Endothelial cell of umbilical vein (primary cell): ENCODE results near the gene KCNJ13. TPM values are rescaled to one million over a fixed set of nuclear protein-coding genes. Genes with fewer than 3 reads are reported as not detected.

Source experiments
- BruUV-seq: library from RNA; stranded (reverse); fragments of 400-500 nt; replicated peaks from 2 replicates; lab custom pipeline; 2021; lab: Mats Ljungman, UMichigan
- CTCF ChIA-PET: fragments of 300-600, 350-600 bp; sonication (Branson Sonifier 250); formaldehyde crosslinking; loops from one replicate; lab custom pipeline; 2021; ENCODE audit warnings: antibody characterized with exemption, inconsistent platforms; lab: Charles Lee
- POLR2A ChIA-PET: fragments of 300-600, 350-600 bp; sonication (Branson Sonifier 250); formaldehyde crosslinking; loops from one replicate; lab custom pipeline; 2021; ENCODE audit warnings: antibody characterized with exemption, inconsistent platforms; lab: Charles Lee
- DNase-seq: peaks from one replicate; pipeline ENCODE4 v3.0.0-alpha.2; 2011; ENCODE audit warnings: low read depth, low spot score
- FAIRE-seq: peaks from 2 replicates; lab custom pipeline; 2011; peaks lifted over from hg19 to GRCh38; lab: Jason Lieb, UNC
- H2AFZ ChIP-seq: 2 replicates; pipeline ENCODE4 v1.6.0; 2012; ENCODE audit warnings: low read depth, low read length, control low read depth, inconsistent platforms
- H3K27ac ChIP-seq: 2 replicates; pipeline ENCODE4 v1.5.1; 2011; ENCODE audit warnings: low read depth, mild to moderate bottlenecking, control low read depth, low read length, moderate library complexity; ENCODE audit not compliant: insufficient read depth
- H3K27me3 ChIP-seq, 2 experiments: 2 replicates each; pipeline versions ENCODE4 v1.6.0 to v1.6.1; 2011; ENCODE audit warnings: low read length in 2 of 2, mixed read lengths in 1 of 2; ENCODE audit not compliant: control insufficient read depth in 2 of 2, insufficient read depth in 2 of 2
- H3K36me3 ChIP-seq, 2 experiments: 2 replicates in 1 of 2; 3 replicates in 1 of 2; pipeline ENCODE4 v1.5.1; 2011; ENCODE audit warnings: low read length in 2 of 2, mild to moderate bottlenecking in 1 of 2, moderate library complexity in 1 of 2; ENCODE audit not compliant: control insufficient read depth in 2 of 2, insufficient read depth in 2 of 2; ENCODE audit errors: extremely low read depth in 1 of 2
- H3K4me1 ChIP-seq: 3 replicates; pipeline ENCODE4 v1.5.1; 2011; ENCODE audit warnings: mild to moderate bottlenecking, low read length; ENCODE audit not compliant: control insufficient read depth, insufficient read depth; ENCODE audit errors: extremely low read depth
- H3K4me2 ChIP-seq: 2 replicates; pipeline ENCODE4 v1.6.1; 2011; ENCODE audit warnings: low read length, control low read depth, mixed read lengths; ENCODE audit not compliant: insufficient read depth
- H3K4me3 ChIP-seq, 3 experiments: fragments of 200-600 bp in 1 of 3; sonication (generic), shearing (Covaris generic) in 1 of 3; replicated peaks in 1 of 3; 2 replicates each; pipeline ENCODE4 v1.5.1; 2011 to 2016; ENCODE audit warnings: control low read depth in 3 of 3, low read length in 3 of 3, mild to moderate bottlenecking in 2 of 3, inconsistent platforms in 1 of 3, low read depth in 1 of 3, moderate library complexity in 1 of 3; ENCODE audit not compliant: insufficient read depth in 1 of 3
- H3K79me2 ChIP-seq: 2 replicates; pipeline ENCODE4 v1.6.0; 2012; ENCODE audit warnings: low read length, inconsistent platforms; ENCODE audit not compliant: control insufficient read depth, insufficient read depth
- H3K9ac ChIP-seq: replicated peaks from 2 replicates; pipeline ENCODE3; 2011; ENCODE audit warnings: low read length, control low read depth; ENCODE audit not compliant: insufficient read depth; ENCODE audit errors: extremely low read depth
- H3K9me1 ChIP-seq: replicated peaks from 3 replicates; pipeline ENCODE4 v1.6.0; 2011; ENCODE audit warnings: mild to moderate bottlenecking, low read length; ENCODE audit not compliant: control insufficient read depth, insufficient read depth; ENCODE audit errors: extremely low read depth
- H3K9me3 ChIP-seq: replicated peaks from 2 replicates; pipeline ENCODE4 v1.5.1; 2012; ENCODE audit warnings: low read length, inconsistent platforms; ENCODE audit not compliant: control insufficient read depth, insufficient read depth
- H4K20me1 ChIP-seq: replicated peaks from 2 replicates; pipeline ENCODE3; 2011; ENCODE audit warnings: mild to moderate bottlenecking, low read length; ENCODE audit not compliant: control insufficient read depth, insufficient read depth; ENCODE audit errors: extremely low read depth
- EZH2 ChIP-seq: IDR thresholded peaks from 2 replicates; pipeline ENCODE4 v1.6.1; 2012; ENCODE audit warnings: borderline replicate concordance, low read depth, mild to moderate bottlenecking, moderate library complexity, low read length, inconsistent platforms; ENCODE audit not compliant: severe bottlenecking
- FOS ChIP-seq: IDR thresholded peaks from 2 replicates; pipeline ENCODE4 v1.6.1; 2011; ENCODE audit warnings: mild to moderate bottlenecking, low read length, moderate library complexity, borderline replicate concordance; ENCODE audit not compliant: insufficient read depth
- GATA2 ChIP-seq: IDR thresholded peaks from 2 replicates; pipeline ENCODE4 v1.7.0; 2011; ENCODE audit warnings: low read depth, mild to moderate bottlenecking, moderate library complexity, mixed read lengths, low read length; ENCODE audit not compliant: insufficient read length, insufficient read depth
- JUN ChIP-seq: IDR thresholded peaks from 2 replicates; pipeline ENCODE4 v1.6.1; 2011; ENCODE audit warnings: borderline replicate concordance, low read depth; ENCODE audit not compliant: insufficient read length, insufficient read depth
- MAX ChIP-seq: IDR thresholded peaks from 2 replicates; pipeline ENCODE4 v1.6.1; 2011; ENCODE audit not compliant: insufficient read depth, insufficient read length
- MYC ChIP-seq: IDR thresholded peaks from one replicate; pipeline ENCODE4 v1.6.1; 2011; ENCODE audit warnings: mild to moderate bottlenecking, low read depth, low read length
- POLR2A ChIP-seq: IDR thresholded peaks from 2 replicates; pipeline ENCODE4 v1.6.1; 2012; ENCODE audit warnings: low read depth, mild to moderate bottlenecking, control low read depth, low read length
- POLR2AphosphoS5 ChIP-seq: IDR thresholded peaks from 2 replicates; pipeline ENCODE4 v1.6.1; 2012; ENCODE audit warnings: low read depth, mild to moderate bottlenecking, control low read depth, low read length, moderate library complexity; ENCODE audit not compliant: insufficient read depth
- dilution Hi-C: fragments of 300-500 bp; cut with MboI; formaldehyde crosslinking; loops from one replicate; pipeline ENCODE4 v1.15.0; 2019; ENCODE audit warnings: low sequenced_read_pairs; ENCODE audit not compliant: extremely low pct_ligation_motif_present
- intact Hi-C: fragments of 100-400 bp; cut with micrococcal nuclease; formaldehyde crosslinking; loops from one replicate; pipeline ENCODE4 v1.10.0; 2022
- polyA plus RNA-seq, 4 experiments: library from polyadenylated mRNA; depleted of rRNA in 3 of 4; stranded (reverse) in 3 of 4; unstranded in 1 of 4; fragments of >200 nt; gene quantifications; 2 replicates each; pipeline versions ENCODE4 v1.2.1 to v1.2.3, GENCODE V29; 2011 to 2012; ENCODE audit warnings: missing spikeins in 1 of 4
- total RNA-seq: library from RNA; stranded (reverse); gene quantifications from 2 replicates; pipeline ENCODE4 v1.2.3, GENCODE V29; 2021
- TF ChIP-seq, protein P1 (sequence below), 2 donors: IDR thresholded peaks; 1 replicate in 1 of 2; 2 replicates in 1 of 2; pipeline ENCODE4 v1.5.1; 2011; ENCODE audit warnings: low read length in 2 of 2, mild to moderate bottlenecking in 2 of 2, moderate library complexity in 2 of 2, control low read depth in 1 of 2, inconsistent platforms in 1 of 2, low read depth in 1 of 2; ENCODE audit not compliant: insufficient read depth in 1 of 2; ENCODE audit errors: extremely low read depth in 1 of 2

KCNJ13 gene
- total and polyA plus RNA-seq, 2 donors (not counting 3 experiments of a cell fraction or from before 2014, with no cell fraction given): not detected

GRCh38 chr2:232809349-232810124 is 33.2 kb upstream of the KCNJ13 start:
- H3K9me1 ChIP-seq: no peaks in the 10 kb centered on the region
- DNase-seq: no peak
- POLR2A ChIA-PET: no interaction called here
- no TSS peak for BruUV-seq
- intact Hi-C loops (no loop called here), dilution Hi-C loops (no loop called here)
- H3K4me1 ChIP-seq: no peaks in the 10 kb centered on the region
- no peak overlapping the region for H3K9ac ChIP-seq
- no peak overlapping the region for H2AFZ ChIP-seq
- TF ChIP-seq EZH2 (no peak), JUN (no peak), MAX (no peak), GATA2 (no peak), FOS (no peak), MYC (no peak), POLR2AphosphoS5 (no peak), POLR2A (no peak)
- TF ChIP-seq, protein P1, sequence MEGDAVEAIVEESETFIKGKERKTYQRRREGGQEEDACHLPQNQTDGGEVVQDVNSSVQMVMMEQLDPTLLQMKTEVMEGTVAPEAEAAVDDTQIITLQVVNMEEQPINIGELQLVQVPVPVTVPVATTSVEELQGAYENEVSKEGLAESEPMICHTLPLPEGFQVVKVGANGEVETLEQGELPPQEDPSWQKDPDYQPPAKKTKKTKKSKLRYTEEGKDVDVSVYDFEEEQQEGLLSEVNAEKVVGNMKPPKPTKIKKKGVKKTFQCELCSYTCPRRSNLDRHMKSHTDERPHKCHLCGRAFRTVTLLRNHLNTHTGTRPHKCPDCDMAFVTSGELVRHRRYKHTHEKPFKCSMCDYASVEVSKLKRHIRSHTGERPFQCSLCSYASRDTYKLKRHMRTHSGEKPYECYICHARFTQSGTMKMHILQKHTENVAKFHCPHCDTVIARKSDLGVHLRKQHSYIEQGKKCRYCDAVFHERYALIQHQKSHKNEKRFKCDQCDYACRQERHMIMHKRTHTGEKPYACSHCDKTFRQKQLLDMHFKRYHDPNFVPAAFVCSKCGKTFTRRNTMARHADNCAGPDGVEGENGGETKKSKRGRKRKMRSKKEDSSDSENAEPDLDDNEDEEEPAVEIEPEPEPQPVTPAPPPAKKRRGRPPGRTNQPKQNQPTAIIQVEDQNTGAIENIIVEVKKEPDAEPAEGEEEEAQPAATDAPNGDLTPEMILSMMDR (IDR thresholded peaks at IDR 0.05; ENCODE audit: extremely low read depth in 1 of 2, insufficient read depth in 1 of 2, low read depth in 1 of 2, low read length in 2 of 2): no peak
- H3K9me3 ChIP-seq: no peaks in the 10 kb centered on the region
- peaks cover 2% of the 10 kb centered on the region for H4K20me1 ChIP-seq
- H3K79me2 ChIP-seq: peaks cover 3% of the 10 kb centered on the region
- H3K4me2 ChIP-seq: no peak overlapping the region
- CTCF ChIA-PET: interaction anchor here (0.6 to 1.6 kb wide), 12 partner anchors 10 to 251 kb away, joined by 3 to 10 read pairs (median 4); partner anchors contain the start of gene INPP5D
- peaks cover 4 to 14% of the 10 kb centered on the region in 2 experiments for H3K36me3 ChIP-seq
- FAIRE-seq: no peak
- H3K27me3 ChIP-seq: no peaks in the 10 kb centered on the region
- no peak overlapping the region for H3K4me3 ChIP-seq
- no peak overlapping the region for H3K27ac ChIP-seq
